Endothelial cell of umbilical vein (primary cell): ENCODE measurements around the gene CHERP. TPM values are rescaled to one million over a fixed set of nuclear protein-coding genes. Genes with fewer than 3 reads are reported as not detected.

Source experiments
- BruUV-seq: library from RNA; stranded (reverse); fragments of 400-500 nt; replicated peaks from 2 replicates; lab custom pipeline; 2021; lab: Mats Ljungman, UMichigan
- CTCF ChIA-PET: fragments of 300-600, 350-600 bp; sonication (Branson Sonifier 250); formaldehyde crosslinking; loops from one replicate; lab custom pipeline; 2021; ENCODE audit warnings: antibody characterized with exemption, inconsistent platforms; lab: Charles Lee
- POLR2A ChIA-PET: fragments of 300-600, 350-600 bp; sonication (Branson Sonifier 250); formaldehyde crosslinking; loops from one replicate; lab custom pipeline; 2021; ENCODE audit warnings: antibody characterized with exemption, inconsistent platforms; lab: Charles Lee
- DNase-seq: peaks from one replicate; pipeline ENCODE4 v3.0.0-alpha.2; 2011; ENCODE audit warnings: low read depth, low spot score
- FAIRE-seq: peaks from 2 replicates; lab custom pipeline; 2011; peaks lifted over from hg19 to GRCh38; lab: Jason Lieb, UNC
- H2AFZ ChIP-seq: 2 replicates; pipeline ENCODE4 v1.6.0; 2012; ENCODE audit warnings: low read depth, low read length, control low read depth, inconsistent platforms
- H3K27ac ChIP-seq: 2 replicates; pipeline ENCODE4 v1.5.1; 2011; ENCODE audit warnings: low read depth, mild to moderate bottlenecking, control low read depth, low read length, moderate library complexity; ENCODE audit not compliant: insufficient read depth
- H3K27me3 ChIP-seq, 2 experiments: 2 replicates each; pipeline versions ENCODE4 v1.6.0 to v1.6.1; 2011; ENCODE audit warnings: low read length in 2 of 2, mixed read lengths in 1 of 2; ENCODE audit not compliant: control insufficient read depth in 2 of 2, insufficient read depth in 2 of 2
- H3K36me3 ChIP-seq, 2 experiments: 2 replicates in 1 of 2; 3 replicates in 1 of 2; pipeline ENCODE4 v1.5.1; 2011; ENCODE audit warnings: low read length in 2 of 2, mild to moderate bottlenecking in 1 of 2, moderate library complexity in 1 of 2; ENCODE audit not compliant: control insufficient read depth in 2 of 2, insufficient read depth in 2 of 2; ENCODE audit errors: extremely low read depth in 1 of 2
- H3K4me1 ChIP-seq: 3 replicates; pipeline ENCODE4 v1.5.1; 2011; ENCODE audit warnings: mild to moderate bottlenecking, low read length; ENCODE audit not compliant: control insufficient read depth, insufficient read depth; ENCODE audit errors: extremely low read depth
- H3K4me2 ChIP-seq: 2 replicates; pipeline ENCODE4 v1.6.1; 2011; ENCODE audit warnings: low read length, control low read depth, mixed read lengths; ENCODE audit not compliant: insufficient read depth
- H3K4me3 ChIP-seq, 3 experiments: fragments of 200-600 bp in 1 of 3; sonication (generic), shearing (Covaris generic) in 1 of 3; replicated peaks in 1 of 3; 2 replicates each; pipeline ENCODE4 v1.5.1; 2011 to 2016; ENCODE audit warnings: control low read depth in 3 of 3, low read length in 3 of 3, mild to moderate bottlenecking in 2 of 3, inconsistent platforms in 1 of 3, low read depth in 1 of 3, moderate library complexity in 1 of 3; ENCODE audit not compliant: insufficient read depth in 1 of 3
- H3K79me2 ChIP-seq: 2 replicates; pipeline ENCODE4 v1.6.0; 2012; ENCODE audit warnings: low read length, inconsistent platforms; ENCODE audit not compliant: control insufficient read depth, insufficient read depth
- H3K9ac ChIP-seq: replicated peaks from 2 replicates; pipeline ENCODE3; 2011; ENCODE audit warnings: low read length, control low read depth; ENCODE audit not compliant: insufficient read depth; ENCODE audit errors: extremely low read depth
- H3K9me1 ChIP-seq: replicated peaks from 3 replicates; pipeline ENCODE4 v1.6.0; 2011; ENCODE audit warnings: mild to moderate bottlenecking, low read length; ENCODE audit not compliant: control insufficient read depth, insufficient read depth; ENCODE audit errors: extremely low read depth
- H3K9me3 ChIP-seq: replicated peaks from 2 replicates; pipeline ENCODE4 v1.5.1; 2012; ENCODE audit warnings: low read length, inconsistent platforms; ENCODE audit not compliant: control insufficient read depth, insufficient read depth
- H4K20me1 ChIP-seq: replicated peaks from 2 replicates; pipeline ENCODE3; 2011; ENCODE audit warnings: mild to moderate bottlenecking, low read length; ENCODE audit not compliant: control insufficient read depth, insufficient read depth; ENCODE audit errors: extremely low read depth
- EZH2 ChIP-seq: IDR thresholded peaks from 2 replicates; pipeline ENCODE4 v1.6.1; 2012; ENCODE audit warnings: borderline replicate concordance, low read depth, mild to moderate bottlenecking, moderate library complexity, low read length, inconsistent platforms; ENCODE audit not compliant: severe bottlenecking
- FOS ChIP-seq: IDR thresholded peaks from 2 replicates; pipeline ENCODE4 v1.6.1; 2011; ENCODE audit warnings: mild to moderate bottlenecking, low read length, moderate library complexity, borderline replicate concordance; ENCODE audit not compliant: insufficient read depth
- GATA2 ChIP-seq: IDR thresholded peaks from 2 replicates; pipeline ENCODE4 v1.7.0; 2011; ENCODE audit warnings: low read depth, mild to moderate bottlenecking, moderate library complexity, mixed read lengths, low read length; ENCODE audit not compliant: insufficient read length, insufficient read depth
- JUN ChIP-seq: IDR thresholded peaks from 2 replicates; pipeline ENCODE4 v1.6.1; 2011; ENCODE audit warnings: borderline replicate concordance, low read depth; ENCODE audit not compliant: insufficient read length, insufficient read depth
- MYC ChIP-seq: IDR thresholded peaks from one replicate; pipeline ENCODE4 v1.6.1; 2011; ENCODE audit warnings: mild to moderate bottlenecking, low read depth, low read length
- POLR2A ChIP-seq: IDR thresholded peaks from 2 replicates; pipeline ENCODE4 v1.6.1; 2012; ENCODE audit warnings: low read depth, mild to moderate bottlenecking, control low read depth, low read length
- POLR2AphosphoS5 ChIP-seq: IDR thresholded peaks from 2 replicates; pipeline ENCODE4 v1.6.1; 2012; ENCODE audit warnings: low read depth, mild to moderate bottlenecking, control low read depth, low read length, moderate library complexity; ENCODE audit not compliant: insufficient read depth
- dilution Hi-C: fragments of 300-500 bp; cut with MboI; formaldehyde crosslinking; loops from one replicate; pipeline ENCODE4 v1.15.0; 2019; ENCODE audit warnings: low sequenced_read_pairs; ENCODE audit not compliant: extremely low pct_ligation_motif_present
- intact Hi-C: fragments of 100-400 bp; cut with micrococcal nuclease; formaldehyde crosslinking; loops from one replicate; pipeline ENCODE4 v1.10.0; 2022
- polyA plus RNA-seq, 4 experiments: library from polyadenylated mRNA; depleted of rRNA in 3 of 4; stranded (reverse) in 3 of 4; unstranded in 1 of 4; fragments of >200 nt; gene quantifications; 2 replicates each; pipeline versions ENCODE4 v1.2.1 to v1.2.3, GENCODE V29; 2011 to 2012; ENCODE audit warnings: missing spikeins in 1 of 4
- total RNA-seq: library from RNA; stranded (reverse); gene quantifications from 2 replicates; pipeline ENCODE4 v1.2.3, GENCODE V29; 2021
- TF ChIP-seq, protein P1 (sequence below): IDR thresholded peaks from 2 replicates; pipeline ENCODE4 v1.6.1; 2011; ENCODE audit not compliant: insufficient read depth, insufficient read length
- TF ChIP-seq, protein P2 (sequence below), 2 donors: IDR thresholded peaks; 1 replicate in 1 of 2; 2 replicates in 1 of 2; pipeline ENCODE4 v1.5.1; 2011; ENCODE audit warnings: low read length in 2 of 2, mild to moderate bottlenecking in 2 of 2, moderate library complexity in 2 of 2, control low read depth in 1 of 2, inconsistent platforms in 1 of 2, low read depth in 1 of 2; ENCODE audit not compliant: insufficient read depth in 1 of 2; ENCODE audit errors: extremely low read depth in 1 of 2

CHERP gene
- total and polyA plus RNA-seq, 2 donors (not counting 3 experiments of a cell fraction or from before 2014, with no cell fraction given), result 8.9 to 53.9 TPM

DNA sequence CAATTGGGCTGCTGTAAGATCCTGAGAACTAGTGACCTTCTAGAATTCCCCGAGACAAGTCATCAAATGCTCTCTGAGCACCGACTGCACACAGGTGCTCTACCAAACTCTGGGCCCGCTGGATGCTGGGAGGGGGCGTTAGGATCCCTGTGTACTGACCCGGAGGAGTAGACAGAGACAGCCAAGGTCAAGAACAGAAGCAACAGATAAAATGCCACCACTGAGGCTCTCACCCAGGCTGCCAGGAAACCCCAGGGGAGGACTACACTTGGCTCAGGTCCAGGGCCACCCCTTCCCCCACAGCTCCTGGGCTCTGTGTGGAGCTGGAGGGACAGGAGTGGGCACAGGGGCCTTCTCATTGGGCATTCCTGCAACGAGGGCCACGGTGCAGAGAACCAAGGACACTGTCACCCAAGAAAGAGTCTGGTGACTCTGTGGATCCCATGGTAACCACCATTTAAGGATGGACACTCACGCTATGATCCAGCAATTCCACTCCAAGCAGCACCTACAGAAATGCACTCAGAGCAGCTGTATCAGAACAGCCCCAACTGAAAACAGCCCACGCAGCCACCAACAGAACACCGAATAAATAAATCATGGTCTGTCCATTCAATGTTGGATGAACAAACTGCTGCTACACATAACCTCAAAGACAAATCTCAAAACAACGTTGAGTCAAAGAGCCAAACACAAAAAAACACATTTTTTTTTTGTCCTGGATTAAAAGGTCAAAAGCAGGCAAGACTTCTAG lies 46.8 kb upstream of the CHERP start:
- FAIRE-seq, result no peak
- BruUV-seq, result no TSS peak
- no peak overlapping the region for H3K4me2 ChIP-seq
- H3K9me3 ChIP-seq, result no peaks in the 10 kb centered on the region
- no peaks in the 10 kb centered on the region for H3K9me1 ChIP-seq
- intact Hi-C loops (no loop called here), dilution Hi-C loops (no loop called here)
- peaks cover 32% of the 10 kb centered on the region for H3K4me1 ChIP-seq
- no peak overlapping the region for H3K4me3 ChIP-seq
- no peak overlapping the region for H3K9ac ChIP-seq
- CTCF ChIA-PET, result interaction anchor here (1.2 to 2.2 kb wide), 3 partner anchors 12 to 23 kb away, joined by 3 to 7 read pairs (median 4); no protein-coding TSS in a partner anchor
- no peak overlapping the region for H3K27ac ChIP-seq
- no peaks in the 10 kb centered on the region for H3K27me3 ChIP-seq
- peaks cover 82% of the 10 kb centered on the region for H3K79me2 ChIP-seq
- TF ChIP-seq, protein P1, sequence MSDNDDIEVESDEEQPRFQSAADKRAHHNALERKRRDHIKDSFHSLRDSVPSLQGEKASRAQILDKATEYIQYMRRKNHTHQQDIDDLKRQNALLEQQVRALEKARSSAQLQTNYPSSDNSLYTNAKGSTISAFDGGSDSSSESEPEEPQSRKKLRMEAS, result no peak
- TF ChIP-seq GATA2 (no peak), JUN (no peak), MYC (no peak), POLR2AphosphoS5 (no peak), FOS (no peak), EZH2 (no peak), POLR2A (no peak)
- TF ChIP-seq, protein P2, sequence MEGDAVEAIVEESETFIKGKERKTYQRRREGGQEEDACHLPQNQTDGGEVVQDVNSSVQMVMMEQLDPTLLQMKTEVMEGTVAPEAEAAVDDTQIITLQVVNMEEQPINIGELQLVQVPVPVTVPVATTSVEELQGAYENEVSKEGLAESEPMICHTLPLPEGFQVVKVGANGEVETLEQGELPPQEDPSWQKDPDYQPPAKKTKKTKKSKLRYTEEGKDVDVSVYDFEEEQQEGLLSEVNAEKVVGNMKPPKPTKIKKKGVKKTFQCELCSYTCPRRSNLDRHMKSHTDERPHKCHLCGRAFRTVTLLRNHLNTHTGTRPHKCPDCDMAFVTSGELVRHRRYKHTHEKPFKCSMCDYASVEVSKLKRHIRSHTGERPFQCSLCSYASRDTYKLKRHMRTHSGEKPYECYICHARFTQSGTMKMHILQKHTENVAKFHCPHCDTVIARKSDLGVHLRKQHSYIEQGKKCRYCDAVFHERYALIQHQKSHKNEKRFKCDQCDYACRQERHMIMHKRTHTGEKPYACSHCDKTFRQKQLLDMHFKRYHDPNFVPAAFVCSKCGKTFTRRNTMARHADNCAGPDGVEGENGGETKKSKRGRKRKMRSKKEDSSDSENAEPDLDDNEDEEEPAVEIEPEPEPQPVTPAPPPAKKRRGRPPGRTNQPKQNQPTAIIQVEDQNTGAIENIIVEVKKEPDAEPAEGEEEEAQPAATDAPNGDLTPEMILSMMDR (IDR thresholded peaks at IDR 0.05; ENCODE audit: extremely low read depth in 1 of 2, insufficient read depth in 1 of 2, low read depth in 1 of 2, low read length in 2 of 2), result no peak
- H3K36me3 ChIP-seq, result no peaks in the 10 kb centered on the region
- DNase-seq, result no peak
- no peaks in the 10 kb centered on the region for H4K20me1 ChIP-seq
- H2AFZ ChIP-seq, result no peak overlapping the region
- POLR2A ChIA-PET, result no interaction called here
